Heart left ventricle (tissue), 16 donors: ENCODE measurements around the gene CENPU. TPM values are rescaled to one million over a fixed set of nuclear protein-coding genes. Genes with fewer than 3 reads are reported as not detected.
A peak's percentile ranks its signal among the peaks of the same experiment; 100 is the strongest.
"Not testable (repeated sequence)": the region's sequence is repeated elsewhere in the genome, so short reads cannot be mapped to it uniquely, and the experiment has no call there.

ENCODE experiments used
- ATAC-seq, 4 donors: fragments of 200-7000 bp; cut with Tn5 transposase; one replicate each; pipeline ENCODE4 v1.9.1; 2020 to 2022; ENCODE audit warnings: moderate library complexity in 4 of 4, mild to moderate bottlenecking in 3 of 4, moderate number of reproducible peaks in 1 of 4
- DNase-seq, 5 donors: peaks; one replicate each; pipeline ENCODE4 v3.0.0-alpha.2; 2020
- H3K27ac ChIP-seq, 12 donors: fragments of 200-600 bp; sonication (generic) in 4 of 12; one replicate each; pipeline versions ENCODE4 v1.5.0 to v1.8.0; 2016 to 2022; ENCODE audit warnings: mild to moderate bottlenecking in 2 of 12
- H3K27me3 ChIP-seq, 9 donors: fragments of 200-600 bp; sonication (generic) in 2 of 9; one replicate each; pipeline versions ENCODE4 v1.5.1 to v1.8.0; 2016 to 2022; ENCODE audit warnings: mild to moderate bottlenecking in 3 of 9
- H3K36me3 ChIP-seq, 9 donors: fragments of 200-600 bp; sonication (generic) in 2 of 9; one replicate each; pipeline versions ENCODE4 v1.5.0 to v1.8.0; 2018 to 2022; ENCODE audit warnings: mild to moderate bottlenecking in 2 of 9
- H3K4me1 ChIP-seq, 12 donors: fragments of 200-600 bp; sonication (generic) in 4 of 12; one replicate each; pipeline versions ENCODE4 v1.5.0 to v1.8.0; 2016 to 2022; ENCODE audit warnings: mild to moderate bottlenecking in 3 of 12
- H3K4me3 ChIP-seq, 12 donors: fragments of 200-600 bp; sonication (generic) in 4 of 12; one replicate each; pipeline versions ENCODE4 v1.5.0 to v1.8.0; 2017 to 2022; ENCODE audit warnings: mild to moderate bottlenecking in 9 of 12, moderate library complexity in 4 of 12
- H3K9me3 ChIP-seq, 12 donors: fragments of 200-600 bp; sonication (generic) in 4 of 12; one replicate each; pipeline versions ENCODE4 v1.5.0 to v1.8.0; 2016 to 2022; ENCODE audit warnings: mild to moderate bottlenecking in 1 of 12
- POLR2A ChIP-seq, 2 donors: fragments of 450-650 bp; IDR thresholded peaks; one replicate each; pipeline ENCODE4 v1.6.1; 2017; ENCODE audit warnings: antibody characterized with exemption in 2 of 2, mild to moderate bottlenecking in 2 of 2, moderate library complexity in 2 of 2
- WGBS, 4 donors: extraction: QIAGEN DNeasy Blood & Tissue Kit in 2 of 4; methylation state at CpG; one replicate each; pipeline versions ENCODE4 v1.1.5 to v1.1.7; 2013 to 2018; 5-methylcytosine and 5-hydroxymethylcytosine counted together
- intact Hi-C, 10 donors: fragments of 100-400 bp; cut with DNase I; formaldehyde crosslinking; loops; one replicate each; pipeline versions ENCODE4 v1.11.1 to v1.14.2; 2022
- polyA plus RNA-seq, 2 donors: library from polyadenylated mRNA; stranded (reverse); fragments of 200-250 nt; gene quantifications; one replicate each; pipeline ENCODE4 v1.2.3, GENCODE V29; 2013
- total RNA-seq, 9 donors: library from RNA; depleted of rRNA in 2 of 9; stranded (reverse); fragments of >200 nt in 2 of 9; fragmentation: NEBNext Ultra II Directional in 3 of 9; extraction: Animal tissue kit (Norgen Biotek cat#: 25700) in 3 of 9; gene quantifications; one replicate each; pipeline versions ENCODE4 v1.1.0 to v1.2.4, GENCODE V29; 2016 to 2023
- TF ChIP-seq, protein P1 (sequence below), 12 donors: fragments of 200-600 bp; sonication (generic) in 4 of 12; IDR thresholded peaks; one replicate each; pipeline versions ENCODE4 v1.5.0 to v1.8.0; 2018 to 2022; ENCODE audit warnings: antibody characterized with exemption in 12 of 12, mild to moderate bottlenecking in 5 of 12
- donor health status: ischemic (EF 13 %, LVEDD 7.1; RV severe dilation, severe dysfunction).
- donor health status: healthy with polysubstance abuse.
- donor health status: DM: no; HTN: yes; CAD: no.
- donor health status: DM: no; HTN: no; CAD: no.
- donor health status: ischemic (EF 25% LVEDD 6.9; RV normal size, moderate dysfunction).
- donor health status: ischemic (EF 25% LVEDD 5.7; RV mildly dilated, moderate dysfunction).
- donor health status: healthy.
- donor health status: DM: yes; HTN: yes; CAD: no.
- donor health status: ischemic (EF 35%, LVEDD 5.7; RV mildly dilated, moderate dysfunction).
- donor health status: nonischemic (EF 11% LVEDD 7.7; RV severe dilation, severe dysfunction).
- donor health status: DM: yes; HTN: yes; CAD: no.
- donor health status: PGD.
- donor health status: ischemic (EF 29% LVEDD 5.4; RV normal size, mild dysfunction).
- donor health status: nonischemic (EF 23%, LVEDD 6.1; RV moderate dilation, normal function).

CENPU gene
- total and polyA plus RNA-seq, 11 donors = 0.36 to 7.1 (median 1.2) TPM

GRCh38 chr4:184745831-184746795 is 12.2 kb upstream of the CENPU start:
- peak in 4 of 5 donors; percentile 69 to 78 (median 77) for DNase-seq
- H3K9me3 ChIP-seq = no peaks in the 10 kb centered on the region
- no peak for TF ChIP-seq POLR2A (IDR thresholded peaks at IDR 0.05)
- TF ChIP-seq, protein P1, sequence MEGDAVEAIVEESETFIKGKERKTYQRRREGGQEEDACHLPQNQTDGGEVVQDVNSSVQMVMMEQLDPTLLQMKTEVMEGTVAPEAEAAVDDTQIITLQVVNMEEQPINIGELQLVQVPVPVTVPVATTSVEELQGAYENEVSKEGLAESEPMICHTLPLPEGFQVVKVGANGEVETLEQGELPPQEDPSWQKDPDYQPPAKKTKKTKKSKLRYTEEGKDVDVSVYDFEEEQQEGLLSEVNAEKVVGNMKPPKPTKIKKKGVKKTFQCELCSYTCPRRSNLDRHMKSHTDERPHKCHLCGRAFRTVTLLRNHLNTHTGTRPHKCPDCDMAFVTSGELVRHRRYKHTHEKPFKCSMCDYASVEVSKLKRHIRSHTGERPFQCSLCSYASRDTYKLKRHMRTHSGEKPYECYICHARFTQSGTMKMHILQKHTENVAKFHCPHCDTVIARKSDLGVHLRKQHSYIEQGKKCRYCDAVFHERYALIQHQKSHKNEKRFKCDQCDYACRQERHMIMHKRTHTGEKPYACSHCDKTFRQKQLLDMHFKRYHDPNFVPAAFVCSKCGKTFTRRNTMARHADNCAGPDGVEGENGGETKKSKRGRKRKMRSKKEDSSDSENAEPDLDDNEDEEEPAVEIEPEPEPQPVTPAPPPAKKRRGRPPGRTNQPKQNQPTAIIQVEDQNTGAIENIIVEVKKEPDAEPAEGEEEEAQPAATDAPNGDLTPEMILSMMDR (IDR thresholded peaks at IDR 0.05) = peak; percentile 63 to 85 (median 78)
- H3K4me3 ChIP-seq = peak overlapping the region in 5 of 12 donors; percentile 0 to 29 (median 9)
- peaks cover 0 to 60% (median 37%) of the 10 kb centered on the region in 12 donors for H3K4me1 ChIP-seq
- peak; percentile 71 to 88 (median 82) for ATAC-seq
- no peaks in the 10 kb centered on the region for H3K36me3 ChIP-seq
- no peaks in the 10 kb centered on the region for H3K27me3 ChIP-seq
- intact Hi-C loops = loop anchor here (1.0 to 10.0 kb wide), 9 partner anchors 66 to 351 kb away; partner anchors contain the start of gene ACSL1 (in 3 of the 10)
- 3 to 5% (median 4%) methylated on average over 10 of the region's 10 CpGs for WGBS, 4 donors
- peak overlapping the region; percentile 73 to 94 (median 81) for H3K27ac ChIP-seq

GRCh38 chr4:184744236-184744635 is 10.3 kb upstream of the CENPU start:
- H3K36me3 ChIP-seq = no peaks in the 10 kb centered on the region
- 91 to 94% (median 93%) methylated on average over 10 of the region's 10 CpGs for WGBS, 4 donors
- no peak overlapping the region for H3K27ac ChIP-seq
- no peak for ATAC-seq
- H3K9me3 ChIP-seq = peaks cover 0 to 3% (median 0%) of the 10 kb centered on the region in 12 donors
- H3K27me3 ChIP-seq = no peaks in the 10 kb centered on the region
- TF ChIP-seq, protein P1 (IDR thresholded peaks at IDR 0.05) = no peak
- no peak for TF ChIP-seq POLR2A (IDR thresholded peaks at IDR 0.05)
- no peak for DNase-seq
- peaks cover 0 to 43% (median 31%) of the 10 kb centered on the region in 12 donors for H3K4me1 ChIP-seq
- intact Hi-C loops = loop anchor here in 5 of 10 donors (2.0 to 10.0 kb wide), 4 partner anchors 161 to 351 kb away; no protein-coding TSS in a partner anchor
- H3K4me3 ChIP-seq = no peak overlapping the region

GRCh38 chr4:184743650-184744049 is 9.8 kb upstream of the CENPU start:
- TF ChIP-seq, protein P1 (IDR thresholded peaks at IDR 0.05) = no peak
- TF ChIP-seq POLR2A (IDR thresholded peaks at IDR 0.05) = no peak
- 87 to 93% (median 91%) methylated on average over 4 of the region's 4 CpGs for WGBS, 4 donors
- no peak overlapping the region for H3K4me3 ChIP-seq
- ATAC-seq (no peak), DNase-seq (no peak)
- no peaks in the 10 kb centered on the region for H3K27me3 ChIP-seq
- H3K36me3 ChIP-seq = no peaks in the 10 kb centered on the region
- peaks cover 0 to 37% (median 28%) of the 10 kb centered on the region in 12 donors for H3K4me1 ChIP-seq
- intact Hi-C loops = loop anchor here in 5 of 10 donors (2.0 to 10.0 kb wide), 4 partner anchors 161 to 351 kb away; no protein-coding TSS in a partner anchor
- H3K9me3 ChIP-seq = peaks cover 0 to 3% (median 0%) of the 10 kb centered on the region in 12 donors
- no peak overlapping the region for H3K27ac ChIP-seq

- H3K9me3 ChIP-seq, DNase-seq, H3K36me3 ChIP-seq, H3K27ac ChIP-seq, ATAC-seq, H3K27me3 ChIP-seq, H3K4me3 ChIP-seq: not testable (repeated sequence)
- intact Hi-C loops = loop anchor here in 4 of 10 donors (5.0 to 10.0 kb wide), 3 partner anchors 163 to 353 kb away; no protein-coding TSS in a partner anchor
- WGBS, 4 donors = 62 to 91% (median 90%) methylated on average over 1 of the region's 1 CpG
- H3K4me1 ChIP-seq = peaks cover 0 to 17% (median 8%) of the 10 kb centered on the region in 12 donors
These were observed 7.8 kb upstream of the CENPU start for GRCh38 chr4:184741651-184742050.
